Right hindlimb (tissue), 1 donor: ENCODE data around the gene HTT.
"Not testable (repeated sequence)": the region's sequence is repeated elsewhere in the genome, so short reads cannot be mapped to it uniquely, and the experiment has no call there.

ENCODE experiments used
- DNase-seq: peaks from one replicate; pipeline ENCODE4 v3.0.0-alpha.2; 2018

HTT gene

DNA sequence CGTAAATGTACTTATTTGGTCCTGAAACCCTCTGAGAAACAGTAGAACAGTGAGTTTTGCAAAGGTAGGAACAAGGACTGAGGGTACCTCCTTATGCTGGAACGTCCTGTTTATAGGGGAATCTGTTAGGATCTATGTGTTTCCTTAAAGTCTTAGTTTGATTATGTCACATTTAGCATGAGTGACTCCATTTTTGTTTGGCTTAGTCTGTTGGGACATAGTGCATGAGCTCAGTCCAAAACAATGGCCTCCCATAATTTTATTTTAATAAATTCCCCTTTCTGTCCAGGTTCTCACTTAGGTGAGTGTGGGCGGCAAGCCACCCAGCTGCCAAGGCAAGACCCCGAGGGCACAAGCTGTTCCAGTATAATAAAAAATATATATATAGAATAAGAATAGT, 27.9 kb upstream of the HTT start:
- no peak for DNase-seq

DNA sequence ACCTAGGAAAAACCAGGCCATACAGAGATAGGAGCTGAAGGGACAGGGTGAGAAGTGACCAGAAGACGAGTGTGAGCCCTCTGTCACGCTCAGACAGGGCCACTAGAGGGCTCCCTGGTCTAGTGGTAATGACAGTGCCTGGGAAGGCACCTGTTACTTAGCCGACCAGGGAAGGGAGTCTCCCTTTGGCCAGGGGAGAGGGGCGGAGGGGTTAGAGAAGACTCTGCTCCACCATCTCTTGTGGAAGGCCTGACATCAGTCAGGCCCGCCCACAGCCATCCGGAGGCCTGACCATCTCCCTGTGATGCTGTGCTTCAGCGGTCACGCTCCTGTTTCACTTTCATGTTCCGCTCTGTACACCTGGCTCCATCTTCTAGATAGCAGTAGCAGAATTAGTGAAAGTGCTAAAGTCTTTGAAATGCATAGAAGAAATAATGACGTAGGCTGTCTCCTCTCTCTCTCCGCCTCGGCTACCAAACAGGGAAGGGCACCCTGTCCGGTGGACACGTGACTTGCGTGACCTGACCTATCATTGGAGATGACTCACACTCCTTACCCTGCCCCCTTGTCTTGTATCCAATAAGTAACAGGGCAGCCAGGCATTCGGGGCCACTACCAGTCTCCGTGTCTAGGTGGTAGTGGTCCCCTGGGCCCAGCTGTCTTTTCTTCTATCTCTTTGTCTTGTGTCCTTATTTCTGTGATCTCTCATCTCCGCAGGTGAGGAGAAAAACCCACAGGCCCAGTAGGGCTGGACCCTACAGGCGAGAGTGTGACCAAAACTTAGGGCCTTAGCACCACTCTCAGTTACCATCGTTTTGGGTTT, 26.8 kb upstream of the HTT start:
- peak; percentile 63 for DNase-seq

DNA sequence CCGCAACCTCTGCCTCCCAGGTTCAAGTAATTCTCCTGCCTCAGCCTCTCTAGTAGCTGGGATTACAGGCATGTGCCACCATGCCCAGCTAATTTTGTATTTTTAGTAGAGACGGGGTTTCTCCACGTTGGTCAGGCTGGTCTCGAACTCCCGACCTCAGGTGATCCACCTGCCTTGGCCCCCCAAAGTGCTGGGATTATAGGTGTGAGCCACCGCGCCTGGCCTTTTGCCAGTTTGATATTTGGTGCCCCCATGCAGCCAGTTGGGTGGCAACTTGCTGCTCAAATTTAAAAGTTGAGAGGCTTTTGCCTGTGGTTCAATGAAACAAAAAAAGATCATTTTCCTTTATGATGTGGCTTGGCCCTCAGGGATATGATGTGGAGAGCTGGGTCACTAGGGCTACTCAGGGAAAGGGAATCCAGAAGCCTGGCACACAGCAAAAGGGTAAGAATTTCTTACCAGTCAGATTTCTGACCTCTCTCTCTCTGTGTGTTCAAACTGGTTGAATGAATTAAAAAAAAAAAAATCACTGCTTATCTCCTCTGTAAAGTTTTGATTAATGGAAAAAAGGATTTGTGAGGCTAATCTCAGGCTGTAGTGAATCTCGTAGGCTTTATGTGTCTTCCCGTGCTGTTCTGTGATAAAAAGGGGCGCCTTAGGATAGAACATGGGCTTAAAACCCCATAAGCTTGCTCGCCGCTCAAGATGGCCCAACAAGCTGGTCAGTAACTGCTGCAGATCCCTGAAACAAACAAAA, 23.2 kb upstream of the HTT start:
- not testable (repeated sequence) for DNase-seq

DNA sequence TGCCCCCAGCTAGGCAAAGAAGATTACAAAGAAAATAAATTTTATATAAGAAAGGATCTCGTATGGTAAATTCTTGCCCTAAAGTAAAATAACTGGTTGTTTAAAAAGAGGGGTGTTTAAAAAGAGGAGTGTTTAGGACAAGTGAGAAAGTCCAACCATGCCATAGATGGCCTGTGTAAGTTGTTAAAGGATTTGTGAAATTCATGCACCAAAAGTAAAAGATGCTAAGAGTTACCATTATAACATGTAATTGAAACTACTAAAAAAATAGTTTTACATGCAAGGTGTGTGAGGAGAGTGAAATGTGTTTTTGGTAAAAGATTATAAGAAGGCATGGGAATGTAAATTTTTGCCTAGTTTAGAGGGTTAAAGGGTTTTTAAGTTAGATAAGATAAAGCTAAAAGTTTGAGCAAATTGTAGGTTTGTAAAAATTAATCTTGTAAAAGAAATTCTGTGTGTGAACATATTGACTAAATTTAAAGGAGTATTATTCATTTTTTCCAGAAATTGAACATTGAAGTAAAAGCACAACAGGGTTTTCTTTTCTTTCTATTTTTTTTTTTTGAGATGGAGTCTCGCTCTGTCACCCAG, 20.2 kb upstream of the HTT start:
- DNase-seq, result no peak

DNA sequence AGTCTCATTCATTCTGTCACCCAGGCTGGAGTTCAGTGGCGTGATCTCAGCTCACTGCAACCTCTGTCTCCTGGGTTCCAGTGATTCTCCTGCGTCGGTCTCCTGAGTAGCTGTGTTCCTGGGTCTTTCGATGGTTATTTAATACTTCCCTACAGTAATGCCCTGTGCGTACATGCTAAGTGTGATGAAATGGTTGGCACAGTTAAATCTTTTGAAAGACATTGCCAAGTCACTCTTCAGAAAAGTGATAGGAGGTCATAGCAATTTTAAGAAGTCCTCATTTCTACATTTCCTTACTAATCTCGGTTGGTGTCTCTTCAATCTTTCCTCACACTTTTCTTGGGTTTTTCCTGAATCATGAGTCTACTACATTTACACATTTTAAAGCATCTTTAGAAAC, 14.5 kb upstream of the HTT start:
- DNase-seq, result no peak

DNA sequence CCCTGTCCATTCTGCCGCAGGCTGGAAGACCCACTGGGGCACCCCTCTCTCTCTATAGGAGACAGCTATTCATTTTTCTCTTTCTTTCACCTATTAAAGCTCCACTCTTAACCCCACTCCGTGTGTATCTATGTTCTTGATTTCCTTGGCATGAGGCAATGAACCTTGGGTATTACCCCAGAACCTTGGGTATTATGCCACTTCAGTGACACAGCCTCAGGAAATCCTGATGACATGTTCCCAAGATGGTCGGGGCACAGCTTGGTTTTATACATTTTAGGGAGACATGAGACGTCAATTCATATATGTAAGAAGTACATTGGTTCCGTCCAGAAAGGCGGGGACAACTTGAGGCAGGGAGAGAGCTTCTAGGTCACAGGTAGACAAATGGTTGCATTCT, 13.5 kb upstream of the HTT start:
- DNase-seq, result no peak

DNA sequence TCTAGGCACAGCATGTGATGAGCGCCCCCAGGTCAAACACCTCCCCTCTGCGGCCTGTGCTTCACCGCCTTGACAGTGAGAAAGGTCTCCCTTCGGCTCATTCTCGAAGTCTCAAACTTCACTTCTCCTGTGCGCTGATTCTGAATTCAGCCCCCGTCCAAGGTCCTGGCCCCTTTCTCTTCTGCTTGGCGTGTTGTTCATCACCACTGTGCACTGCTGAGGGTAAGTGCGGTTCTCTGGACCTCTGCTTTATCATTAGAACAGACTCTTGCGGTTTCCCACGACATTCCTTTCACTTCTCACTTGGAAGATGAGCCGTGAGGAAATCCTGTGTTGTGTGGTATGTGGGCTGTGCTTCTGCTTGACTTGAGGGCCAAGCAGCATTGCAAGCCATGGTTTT, 12.0 kb upstream of the HTT start:
- no peak for DNase-seq

DNA sequence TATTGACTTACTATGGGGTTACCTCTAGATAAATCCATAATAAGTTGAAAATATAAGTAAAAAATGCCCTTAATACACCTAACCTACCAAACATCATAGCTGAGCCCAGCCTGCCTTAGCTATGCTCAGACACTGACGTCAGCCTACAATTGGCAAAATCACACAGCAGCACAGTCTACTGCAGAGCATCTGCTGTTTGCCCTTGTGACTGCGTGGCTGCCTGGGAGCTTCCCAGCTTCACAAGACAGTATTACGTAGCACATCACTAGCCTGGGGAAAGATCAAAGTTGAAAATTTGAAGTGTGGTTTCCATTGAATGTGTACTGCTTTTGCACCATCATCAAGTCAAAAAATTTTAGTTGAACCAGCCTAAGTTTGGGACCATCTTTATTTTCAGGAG, 8.9 kb upstream of the HTT start:
- no peak for DNase-seq

DNA sequence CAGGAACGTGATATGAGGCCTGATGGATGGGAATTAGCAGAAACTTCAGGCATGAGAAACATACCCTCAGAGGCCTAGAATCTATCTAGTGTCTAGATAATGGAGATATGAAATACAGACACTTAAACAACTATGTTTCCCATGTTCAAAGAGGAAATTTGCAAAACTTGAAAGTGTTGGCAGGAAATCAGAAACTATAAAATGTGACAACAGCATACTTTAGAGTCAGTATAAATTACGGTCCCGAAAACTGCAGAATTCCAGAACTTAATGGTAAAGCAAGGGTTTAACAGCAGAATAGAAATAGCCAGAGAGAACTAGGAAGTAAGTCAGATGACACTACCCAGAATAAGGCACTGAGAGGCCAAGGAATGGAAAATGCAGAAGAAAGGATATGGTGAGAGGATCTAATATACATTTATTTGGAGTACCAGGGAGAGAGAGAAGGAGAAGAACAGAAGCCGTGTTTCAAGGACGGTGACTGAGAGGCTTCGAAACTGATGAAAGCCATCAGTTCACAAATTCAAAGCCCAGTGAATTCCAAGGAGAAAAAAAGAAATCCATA, 7.6 kb upstream of the HTT start:
- DNase-seq, result no peak

DNA sequence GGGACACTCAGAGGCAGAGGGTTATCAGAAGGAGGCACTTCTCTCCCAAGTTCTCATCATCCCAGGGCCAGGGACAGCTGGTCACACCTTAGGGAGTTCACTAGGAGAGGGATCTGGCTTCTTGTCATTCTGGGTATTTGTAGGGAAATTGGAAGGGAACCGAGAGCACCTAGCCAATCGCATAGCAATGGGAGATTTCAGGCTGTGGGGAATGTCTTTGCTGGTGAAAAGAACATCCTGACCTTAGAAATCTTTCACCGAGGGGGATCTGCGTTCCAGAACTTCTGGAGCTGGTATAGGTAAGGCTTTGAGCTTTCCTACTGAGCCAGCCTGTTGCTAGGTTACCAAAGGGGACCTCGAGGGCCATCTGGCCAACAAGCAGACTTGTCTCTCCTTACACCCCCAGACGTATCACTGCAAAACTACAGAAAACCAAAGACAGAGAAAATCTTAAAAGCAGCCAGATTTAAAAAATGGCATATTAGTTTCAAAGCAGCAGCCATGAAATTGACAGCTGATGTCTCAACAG, 6.9 kb upstream of the HTT start:
- DNase-seq, result no peak

DNA sequence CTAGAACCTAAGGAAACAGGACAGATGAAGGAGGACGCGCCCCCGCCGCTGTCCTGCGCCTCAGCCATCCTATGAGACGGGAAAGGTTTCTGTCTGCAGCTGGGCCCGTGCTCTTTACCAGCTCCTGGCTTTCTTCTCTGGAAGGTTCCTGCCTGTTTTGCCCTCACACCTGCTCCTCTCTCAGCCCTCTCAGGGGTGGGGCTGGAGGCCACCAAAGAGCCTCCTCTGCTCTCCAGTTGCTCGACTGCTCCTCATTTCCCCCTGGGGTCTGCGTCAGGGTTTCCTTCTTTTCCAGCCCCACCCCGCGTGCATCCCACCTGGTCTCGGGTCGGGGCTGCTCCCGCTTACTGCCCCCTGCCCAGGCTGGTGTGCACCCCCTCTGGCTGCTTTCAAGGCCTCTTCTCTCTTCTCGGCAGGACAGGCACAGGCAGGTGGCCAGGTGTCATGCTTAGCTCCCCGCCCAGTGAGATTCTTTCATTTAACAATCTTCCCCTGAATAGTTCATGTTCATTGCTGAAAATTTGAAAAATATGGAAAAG, 4.8 kb upstream of the HTT start:
- DNase-seq, result no peak

DNA sequence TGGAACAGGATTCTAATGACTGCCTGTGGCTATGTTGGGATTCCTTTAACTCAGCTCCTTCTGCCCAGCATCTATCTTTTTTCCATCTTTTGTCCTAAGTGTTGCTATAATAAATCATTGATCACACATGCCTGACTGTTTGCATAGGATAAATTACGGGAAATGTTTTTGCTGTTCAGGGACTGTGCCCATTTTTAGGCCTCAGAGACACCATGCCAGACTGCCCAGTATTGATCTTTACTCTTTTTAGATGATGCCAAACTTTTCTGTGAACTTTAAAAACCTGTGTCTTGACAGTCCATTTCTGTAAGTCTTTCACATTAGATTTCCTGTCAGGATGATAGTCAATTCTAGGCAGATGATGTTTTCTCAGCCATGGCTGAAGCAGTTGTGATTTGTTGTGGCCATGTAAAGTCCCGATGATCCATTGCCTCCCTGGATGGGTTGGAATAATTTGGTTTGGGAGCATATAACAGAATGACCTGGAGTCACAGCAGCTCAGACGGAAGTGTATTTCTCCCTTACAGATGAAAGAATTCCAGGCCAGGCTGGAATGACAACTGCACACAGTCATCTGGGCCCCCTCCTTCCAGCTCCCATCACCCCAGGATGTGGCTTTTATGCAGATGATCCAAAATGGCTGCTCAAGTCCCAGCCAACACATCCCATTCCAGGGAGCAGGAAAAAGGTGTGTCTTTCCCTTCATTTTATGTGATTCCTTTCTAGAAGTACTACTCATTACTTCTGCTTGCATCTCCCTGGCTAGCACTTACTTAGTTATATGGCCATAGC, 3.6 kb upstream of the HTT start:
- no peak for DNase-seq

DNA sequence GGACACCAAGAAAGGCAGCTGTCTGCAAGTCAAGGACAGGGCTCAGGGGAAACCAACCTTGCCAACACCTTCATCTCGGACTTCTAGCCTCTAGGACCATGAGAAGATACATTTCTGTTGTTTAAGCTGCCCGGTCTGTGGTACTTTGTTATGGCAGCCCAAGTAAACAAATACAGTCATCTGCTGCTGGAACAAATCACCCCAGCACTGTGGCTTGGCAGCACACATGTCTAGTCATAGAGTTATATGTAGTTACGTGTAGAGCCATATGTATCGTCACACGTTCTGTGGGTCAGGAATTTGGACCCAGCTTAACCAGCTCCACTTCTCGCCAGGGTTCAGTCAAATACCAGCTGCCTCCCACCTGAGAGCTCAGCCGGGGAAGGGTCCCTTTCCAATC, 2.7 kb upstream of the HTT start:
- DNase-seq, result no peak

DNA sequence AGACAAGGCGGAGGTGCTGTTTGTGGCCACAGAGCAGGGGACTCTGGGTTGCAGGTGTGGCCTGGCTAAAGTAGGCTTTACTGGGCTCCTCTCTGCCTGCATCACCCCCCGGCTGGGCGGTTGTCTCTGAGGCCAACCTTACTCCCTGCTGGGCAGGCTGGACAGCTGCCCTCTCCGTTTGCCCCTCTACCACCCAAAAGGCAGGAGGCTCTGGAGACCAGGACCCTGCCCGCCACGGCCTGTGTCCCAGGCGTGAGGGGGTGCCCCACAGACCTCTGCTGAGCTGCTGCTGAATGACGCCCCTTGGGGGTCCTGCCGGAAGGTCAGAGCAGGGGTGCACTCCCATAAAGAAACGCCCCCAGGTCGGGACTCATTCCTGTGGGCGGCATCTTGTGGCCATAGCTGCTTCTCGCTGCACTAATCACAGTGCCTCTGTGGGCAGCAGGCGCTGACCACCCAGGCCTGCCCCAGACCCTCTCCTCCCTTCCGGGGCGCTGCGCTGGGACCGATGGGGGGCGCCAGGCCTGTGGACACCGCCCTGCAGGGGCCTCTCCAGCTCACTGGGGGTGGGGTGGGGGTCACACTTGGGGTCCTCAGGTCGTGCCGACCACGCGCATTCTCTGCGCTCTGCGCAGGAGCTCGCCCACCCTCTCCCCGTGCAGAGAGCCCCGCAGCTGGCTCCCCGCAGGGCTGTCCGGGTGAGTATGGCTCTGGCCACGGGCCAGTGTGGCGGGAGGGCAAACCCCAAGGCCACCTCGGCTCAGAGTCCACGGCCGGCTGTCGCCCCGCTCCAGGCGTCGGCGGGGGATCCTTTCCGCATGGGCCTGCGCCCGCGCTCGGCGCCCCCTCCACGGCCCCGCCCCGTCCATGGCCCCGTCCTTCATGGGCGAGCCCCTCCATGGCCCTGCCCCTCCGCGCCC, 1.1 kb upstream of the HTT start:
- peak; percentile 52 for DNase-seq

DNA sequence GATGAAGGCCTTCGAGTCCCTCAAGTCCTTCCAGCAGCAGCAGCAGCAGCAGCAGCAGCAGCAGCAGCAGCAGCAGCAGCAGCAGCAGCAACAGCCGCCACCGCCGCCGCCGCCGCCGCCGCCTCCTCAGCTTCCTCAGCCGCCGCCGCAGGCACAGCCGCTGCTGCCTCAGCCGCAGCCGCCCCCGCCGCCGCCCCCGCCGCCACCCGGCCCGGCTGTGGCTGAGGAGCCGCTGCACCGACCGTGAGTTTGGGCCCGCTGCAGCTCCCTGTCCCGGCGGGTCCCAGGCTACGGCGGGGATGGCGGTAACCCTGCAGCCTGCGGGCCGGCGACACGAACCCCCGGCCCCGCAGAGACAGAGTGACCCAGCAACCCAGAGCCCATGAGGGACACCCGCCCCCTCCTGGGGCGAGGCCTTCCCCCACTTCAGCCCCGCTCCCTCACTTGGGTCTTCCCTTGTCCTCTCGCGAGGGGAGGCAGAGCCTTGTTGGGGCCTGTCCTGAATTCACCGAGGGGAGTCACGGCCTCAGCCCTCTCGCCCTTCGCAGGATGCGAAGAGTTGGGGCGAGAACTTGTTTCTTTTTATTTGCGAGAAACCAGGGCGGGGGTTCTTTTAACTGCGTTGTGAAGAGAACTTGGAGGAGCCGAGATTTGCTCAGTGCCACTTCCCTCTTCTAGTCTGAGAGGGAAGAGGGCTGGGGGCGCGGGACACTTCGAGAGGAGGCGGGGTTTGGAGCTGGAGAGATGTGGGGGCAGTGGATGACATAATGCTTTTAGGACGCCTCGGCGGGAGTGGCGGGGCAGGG, 568 bp downstream of the HTT start:
- peak; percentile 82 for DNase-seq

DNA sequence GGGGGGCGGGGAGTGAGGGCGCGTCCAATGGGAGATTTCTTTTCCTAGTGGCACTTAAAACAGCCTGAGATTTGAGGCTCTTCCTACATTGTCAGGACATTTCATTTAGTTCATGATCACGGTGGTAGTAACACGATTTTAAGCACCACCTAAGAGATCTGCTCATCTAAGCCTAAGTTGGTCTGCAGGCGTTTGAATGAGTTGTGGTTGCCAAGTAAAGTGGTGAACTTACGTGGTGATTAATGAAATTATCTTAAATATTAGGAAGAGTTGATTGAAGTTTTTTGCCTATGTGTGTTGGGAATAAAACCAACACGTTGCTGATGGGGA, 1.1 kb downstream of the HTT start:
- no peak for DNase-seq

DNA sequence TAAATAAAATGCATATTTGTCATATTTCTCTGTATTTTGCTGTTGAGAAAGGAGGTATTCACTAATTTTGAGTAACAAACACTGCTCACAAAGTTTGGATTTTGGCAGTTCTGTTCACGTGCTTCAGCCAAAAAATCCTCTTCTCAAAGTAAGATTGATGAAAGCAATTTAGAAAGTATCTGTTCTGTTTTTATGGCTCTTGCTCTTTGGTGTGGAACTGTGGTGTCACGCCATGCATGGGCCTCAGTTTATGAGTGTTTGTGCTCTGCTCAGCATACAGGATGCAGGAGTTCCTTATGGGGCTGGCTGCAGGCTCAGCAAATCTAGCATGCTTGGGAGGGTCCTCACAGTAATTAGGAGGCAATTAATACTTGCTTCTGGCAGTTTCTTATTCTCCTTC, 3.3 kb downstream of the HTT start:
- DNase-seq, result no peak

DNA sequence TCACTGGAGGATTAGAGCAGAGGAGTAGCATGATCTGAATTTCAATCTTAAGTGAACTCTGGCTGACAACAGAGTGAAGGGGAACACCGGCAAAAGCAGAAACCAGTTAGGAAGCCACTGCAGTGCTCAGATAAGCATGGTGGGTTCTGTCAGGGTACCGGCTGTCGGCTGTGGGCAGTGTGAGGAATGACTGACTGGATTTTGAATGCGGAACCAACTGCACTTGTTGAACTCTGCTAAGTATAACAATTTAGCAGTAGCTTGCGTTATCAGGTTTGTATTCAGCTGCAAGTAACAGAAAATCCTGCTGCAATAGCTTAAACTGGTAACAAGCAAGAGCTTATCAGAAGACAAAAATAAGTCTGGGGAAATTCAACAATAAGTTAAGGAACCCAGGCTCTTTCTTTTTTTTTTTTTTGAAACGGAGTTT, 5.2 kb downstream of the HTT start:
- no peak for DNase-seq

DNA sequence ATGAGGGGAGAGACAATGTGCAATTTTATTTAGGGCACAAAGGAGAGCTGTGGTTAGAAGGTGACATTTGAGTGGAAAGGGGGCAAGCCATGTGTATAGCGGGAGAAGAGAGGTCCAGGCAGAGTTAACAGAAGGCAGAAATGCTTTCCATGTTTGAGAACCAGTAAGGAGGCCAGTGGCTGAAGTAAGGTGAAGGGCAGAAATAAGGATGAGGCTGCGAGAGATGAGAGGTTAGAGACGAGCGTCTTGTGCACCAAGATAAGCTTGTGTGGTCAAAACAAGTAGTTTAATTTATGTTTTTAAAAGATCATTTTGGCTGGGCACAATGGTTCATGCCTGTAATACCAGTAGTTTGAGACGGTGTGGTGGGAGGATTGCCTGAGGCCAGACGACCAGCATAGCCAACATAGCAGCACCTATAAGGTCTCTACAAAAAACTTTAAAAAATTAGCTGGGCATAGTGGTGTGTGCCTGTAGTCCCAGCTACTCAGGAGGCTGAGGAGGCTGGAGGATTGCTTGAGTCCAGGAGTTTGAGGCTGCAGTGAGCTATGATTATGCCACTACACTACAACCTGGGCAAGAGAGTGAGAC, 8.5 kb downstream of the HTT start:
- no peak for DNase-seq

DNA sequence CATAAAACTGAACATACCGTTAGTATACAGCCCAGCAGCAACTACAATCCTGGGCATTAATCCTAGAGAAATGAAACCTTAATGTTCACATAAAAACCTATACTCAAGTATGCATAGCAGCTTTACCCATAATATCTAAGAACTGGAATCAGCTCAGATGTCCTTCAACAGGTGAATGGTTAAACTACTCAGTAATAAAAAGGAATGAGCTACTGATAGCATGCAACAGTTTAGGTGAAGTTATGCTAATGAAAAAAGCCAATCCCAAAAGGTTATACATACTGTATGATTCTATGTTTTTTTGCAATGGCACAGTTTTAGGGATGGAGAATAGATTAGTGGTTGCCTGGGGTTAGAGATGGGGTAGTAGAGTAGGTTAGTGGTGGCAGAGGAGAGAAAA, 9.3 kb downstream of the HTT start:
- DNase-seq, result no peak
